Endothelial cell of umbilical vein (primary cell): Measurements from ENCODE around the gene RASD2. TPM values are rescaled to one million over a fixed set of nuclear protein-coding genes. Genes with fewer than 3 reads are reported as not detected.

ENCODE experiments used
- BruUV-seq: library from RNA; stranded (reverse); fragments of 400-500 nt; replicated peaks from 2 replicates; lab custom pipeline; 2021; lab: Mats Ljungman, UMichigan
- CTCF ChIA-PET: fragments of 300-600, 350-600 bp; sonication (Branson Sonifier 250); formaldehyde crosslinking; loops from one replicate; lab custom pipeline; 2021; ENCODE audit warnings: antibody characterized with exemption, inconsistent platforms; lab: Charles Lee
- POLR2A ChIA-PET: fragments of 300-600, 350-600 bp; sonication (Branson Sonifier 250); formaldehyde crosslinking; loops from one replicate; lab custom pipeline; 2021; ENCODE audit warnings: antibody characterized with exemption, inconsistent platforms; lab: Charles Lee
- DNase-seq: peaks from one replicate; pipeline ENCODE4 v3.0.0-alpha.2; 2011; ENCODE audit warnings: low read depth, low spot score
- FAIRE-seq: peaks from 2 replicates; lab custom pipeline; 2011; peaks lifted over from hg19 to GRCh38; lab: Jason Lieb, UNC
- H2AFZ ChIP-seq: 2 replicates; pipeline ENCODE4 v1.6.0; 2012; ENCODE audit warnings: low read depth, low read length, control low read depth, inconsistent platforms
- H3K27ac ChIP-seq: 2 replicates; pipeline ENCODE4 v1.5.1; 2011; ENCODE audit warnings: low read depth, mild to moderate bottlenecking, control low read depth, low read length, moderate library complexity; ENCODE audit not compliant: insufficient read depth
- H3K27me3 ChIP-seq, 2 experiments: 2 replicates each; pipeline versions ENCODE4 v1.6.0 to v1.6.1; 2011; ENCODE audit warnings: low read length in 2 of 2, mixed read lengths in 1 of 2; ENCODE audit not compliant: control insufficient read depth in 2 of 2, insufficient read depth in 2 of 2
- H3K36me3 ChIP-seq, 2 experiments: 2 replicates in 1 of 2; 3 replicates in 1 of 2; pipeline ENCODE4 v1.5.1; 2011; ENCODE audit warnings: low read length in 2 of 2, mild to moderate bottlenecking in 1 of 2, moderate library complexity in 1 of 2; ENCODE audit not compliant: control insufficient read depth in 2 of 2, insufficient read depth in 2 of 2; ENCODE audit errors: extremely low read depth in 1 of 2
- H3K4me1 ChIP-seq: 3 replicates; pipeline ENCODE4 v1.5.1; 2011; ENCODE audit warnings: mild to moderate bottlenecking, low read length; ENCODE audit not compliant: control insufficient read depth, insufficient read depth; ENCODE audit errors: extremely low read depth
- H3K4me2 ChIP-seq: 2 replicates; pipeline ENCODE4 v1.6.1; 2011; ENCODE audit warnings: low read length, control low read depth, mixed read lengths; ENCODE audit not compliant: insufficient read depth
- H3K4me3 ChIP-seq, 3 experiments: fragments of 200-600 bp in 1 of 3; sonication (generic), shearing (Covaris generic) in 1 of 3; replicated peaks in 1 of 3; 2 replicates each; pipeline ENCODE4 v1.5.1; 2011 to 2016; ENCODE audit warnings: control low read depth in 3 of 3, low read length in 3 of 3, mild to moderate bottlenecking in 2 of 3, inconsistent platforms in 1 of 3, low read depth in 1 of 3, moderate library complexity in 1 of 3; ENCODE audit not compliant: insufficient read depth in 1 of 3
- H3K79me2 ChIP-seq: 2 replicates; pipeline ENCODE4 v1.6.0; 2012; ENCODE audit warnings: low read length, inconsistent platforms; ENCODE audit not compliant: control insufficient read depth, insufficient read depth
- H3K9ac ChIP-seq: replicated peaks from 2 replicates; pipeline ENCODE3; 2011; ENCODE audit warnings: low read length, control low read depth; ENCODE audit not compliant: insufficient read depth; ENCODE audit errors: extremely low read depth
- H3K9me1 ChIP-seq: replicated peaks from 3 replicates; pipeline ENCODE4 v1.6.0; 2011; ENCODE audit warnings: mild to moderate bottlenecking, low read length; ENCODE audit not compliant: control insufficient read depth, insufficient read depth; ENCODE audit errors: extremely low read depth
- H3K9me3 ChIP-seq: replicated peaks from 2 replicates; pipeline ENCODE4 v1.5.1; 2012; ENCODE audit warnings: low read length, inconsistent platforms; ENCODE audit not compliant: control insufficient read depth, insufficient read depth
- H4K20me1 ChIP-seq: replicated peaks from 2 replicates; pipeline ENCODE3; 2011; ENCODE audit warnings: mild to moderate bottlenecking, low read length; ENCODE audit not compliant: control insufficient read depth, insufficient read depth; ENCODE audit errors: extremely low read depth
- CTCF ChIP-seq, 2 donors: IDR thresholded peaks; 1 replicate in 1 of 2; 2 replicates in 1 of 2; pipeline ENCODE4 v1.5.1; 2011; ENCODE audit warnings: low read length in 2 of 2, mild to moderate bottlenecking in 2 of 2, moderate library complexity in 2 of 2, control low read depth in 1 of 2, inconsistent platforms in 1 of 2, low read depth in 1 of 2; ENCODE audit not compliant: insufficient read depth in 1 of 2; ENCODE audit errors: extremely low read depth in 1 of 2
- EZH2 ChIP-seq: IDR thresholded peaks from 2 replicates; pipeline ENCODE4 v1.6.1; 2012; ENCODE audit warnings: borderline replicate concordance, low read depth, mild to moderate bottlenecking, moderate library complexity, low read length, inconsistent platforms; ENCODE audit not compliant: severe bottlenecking
- GATA2 ChIP-seq: IDR thresholded peaks from 2 replicates; pipeline ENCODE4 v1.7.0; 2011; ENCODE audit warnings: low read depth, mild to moderate bottlenecking, moderate library complexity, mixed read lengths, low read length; ENCODE audit not compliant: insufficient read length, insufficient read depth
- JUN ChIP-seq: IDR thresholded peaks from 2 replicates; pipeline ENCODE4 v1.6.1; 2011; ENCODE audit warnings: borderline replicate concordance, low read depth; ENCODE audit not compliant: insufficient read length, insufficient read depth
- MAX ChIP-seq: IDR thresholded peaks from 2 replicates; pipeline ENCODE4 v1.6.1; 2011; ENCODE audit not compliant: insufficient read depth, insufficient read length
- MYC ChIP-seq: IDR thresholded peaks from one replicate; pipeline ENCODE4 v1.6.1; 2011; ENCODE audit warnings: mild to moderate bottlenecking, low read depth, low read length
- POLR2A ChIP-seq: IDR thresholded peaks from 2 replicates; pipeline ENCODE4 v1.6.1; 2012; ENCODE audit warnings: low read depth, mild to moderate bottlenecking, control low read depth, low read length
- POLR2AphosphoS5 ChIP-seq: IDR thresholded peaks from 2 replicates; pipeline ENCODE4 v1.6.1; 2012; ENCODE audit warnings: low read depth, mild to moderate bottlenecking, control low read depth, low read length, moderate library complexity; ENCODE audit not compliant: insufficient read depth
- dilution Hi-C: fragments of 300-500 bp; cut with MboI; formaldehyde crosslinking; loops from one replicate; pipeline ENCODE4 v1.15.0; 2019; ENCODE audit warnings: low sequenced_read_pairs; ENCODE audit not compliant: extremely low pct_ligation_motif_present
- intact Hi-C: fragments of 100-400 bp; cut with micrococcal nuclease; formaldehyde crosslinking; loops from one replicate; pipeline ENCODE4 v1.10.0; 2022
- polyA plus RNA-seq, 4 experiments: library from polyadenylated mRNA; depleted of rRNA in 3 of 4; stranded (reverse) in 3 of 4; unstranded in 1 of 4; fragments of >200 nt; gene quantifications; 2 replicates each; pipeline versions ENCODE4 v1.2.1 to v1.2.3, GENCODE V29; 2011 to 2012; ENCODE audit warnings: missing spikeins in 1 of 4
- total RNA-seq: library from RNA; stranded (reverse); gene quantifications from 2 replicates; pipeline ENCODE4 v1.2.3, GENCODE V29; 2021

The RASD2 gene
- total and polyA plus RNA-seq, 2 donors (not counting 3 experiments of a cell fraction or from before 2014, with no cell fraction given) = not detected

GRCh38 chr22:35596821-35597220, 56.2 kb downstream of the RASD2 start:
- Histone ChIP-seq H3K27me3 (no peaks in the 10 kb centered on the region), H2AFZ (no peak overlapping the region), H3K9me3 (no peaks in the 10 kb centered on the region), H3K79me2 (no peaks in the 10 kb centered on the region), H3K4me1 (no peaks in the 10 kb centered on the region), H3K9ac (no peak overlapping the region), H4K20me1 (no peaks in the 10 kb centered on the region), H3K4me3 (no peak overlapping the region), H3K4me2 (no peak overlapping the region), H3K27ac (no peak overlapping the region), H3K9me1 (no peaks in the 10 kb centered on the region), H3K36me3 (no peaks in the 10 kb centered on the region)
- FAIRE-seq (no peak), DNase-seq (no peak)
- CTCF ChIA-PET = no interaction called here
- dilution Hi-C loops (no loop called here), intact Hi-C loops (no loop called here)
- POLR2A ChIA-PET = no interaction called here
- BruUV-seq = no TSS peak
- no peak for TF ChIP-seq CTCF (IDR thresholded peaks at IDR 0.05; ENCODE audit: extremely low read depth in 1 of 2, insufficient read depth in 1 of 2, low read depth in 1 of 2, low read length in 2 of 2)
- no peak for TF ChIP-seq JUN
- TF ChIP-seq POLR2A = no peak
- TF ChIP-seq MAX = no peak
- no peak for TF ChIP-seq MYC
- TF ChIP-seq POLR2AphosphoS5 = no peak
- no peak for TF ChIP-seq EZH2
- no peak for TF ChIP-seq GATA2
